ENCODE results near the gene KIF11. TPM values are rescaled to one million over a fixed set of nuclear protein-coding genes. Genes with fewer than 3 reads are reported as not detected.

Gene KIF11
- 6.3 and 6.5 TPM in 2 replicates for total RNA-seq

DNA sequence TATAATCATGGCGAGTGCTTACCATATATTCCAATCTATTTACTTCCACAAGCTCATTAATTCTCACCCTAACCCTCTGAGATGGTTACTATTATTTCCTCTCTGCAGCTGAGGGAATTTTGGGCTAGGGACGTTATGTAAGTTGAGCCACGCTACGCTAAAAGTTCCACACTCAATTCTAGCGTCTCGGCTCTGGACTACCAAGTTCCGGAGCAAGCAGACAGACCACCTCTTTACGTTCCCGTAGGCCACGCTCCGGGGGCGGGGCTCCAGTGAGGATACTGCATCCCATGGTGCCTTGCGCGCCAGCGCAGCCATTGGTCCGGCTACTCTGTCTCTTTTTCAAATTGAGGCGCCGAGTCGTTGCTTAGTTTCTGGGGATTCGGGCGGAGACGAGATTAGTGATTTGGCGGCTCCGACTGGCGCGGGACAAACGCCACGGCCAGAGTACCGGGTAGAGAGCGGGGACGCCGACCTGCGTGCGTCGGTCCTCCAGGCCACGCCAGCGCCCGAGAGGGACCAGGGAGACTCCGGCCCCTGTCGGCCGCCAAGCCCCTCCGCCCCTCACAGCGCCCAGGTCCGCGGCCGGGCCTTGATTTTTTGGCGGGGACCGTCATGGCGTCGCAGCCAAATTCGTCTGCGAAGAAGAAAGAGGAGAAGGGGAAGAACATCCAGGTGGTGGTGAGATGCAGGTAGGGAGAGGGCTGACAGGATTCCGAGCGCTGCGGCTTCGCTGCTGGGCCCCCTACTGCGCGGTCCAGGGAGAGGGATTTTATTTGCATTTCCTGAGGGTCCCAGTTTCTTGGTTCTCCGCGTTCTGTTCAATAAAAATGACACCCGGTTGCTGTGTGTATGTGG is at the start of gene KIF11:
KIF11 (plus strand) TSS at position 370 of the 858 bp plus-strand sequence; CDS start at position 616, 246 bp downstream.

DNA sequence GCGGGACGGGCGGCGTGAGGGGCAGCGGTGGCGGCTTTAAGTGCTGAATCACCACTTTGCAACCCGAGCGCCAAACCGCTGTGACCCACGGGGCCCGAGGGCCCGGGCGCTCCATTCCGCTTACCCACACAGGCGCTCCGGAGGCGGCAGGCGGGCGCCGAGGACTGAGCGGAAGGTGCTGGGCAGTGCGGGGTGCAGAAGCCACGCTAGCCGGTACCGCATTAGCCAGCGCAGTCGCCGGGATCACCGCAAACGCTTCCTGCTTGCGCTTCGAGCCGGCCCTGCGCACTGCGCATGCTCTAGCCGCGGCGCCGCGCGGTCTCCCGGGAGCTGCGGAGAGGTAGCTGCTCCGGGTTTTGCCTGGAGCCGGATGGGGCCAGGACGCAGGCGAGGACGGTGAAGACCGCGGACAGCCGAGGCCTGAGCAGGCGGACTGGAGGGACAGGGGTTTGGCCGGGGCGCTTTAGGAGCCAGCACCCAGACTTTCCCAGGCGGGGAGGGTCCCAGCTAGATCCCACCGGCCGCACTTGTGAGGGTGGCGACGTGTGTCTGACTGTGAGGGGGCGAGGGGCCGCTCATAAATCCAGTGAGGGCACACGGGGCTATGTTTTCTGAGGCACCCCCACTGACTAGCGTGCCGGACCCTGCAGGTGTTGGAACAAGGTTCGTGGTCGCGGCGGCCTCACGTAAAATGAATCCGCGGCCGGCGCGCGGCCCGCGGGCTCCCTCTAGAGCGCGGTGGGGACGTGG is 19.0 kb upstream of the KIF11 start, which contains the start of gene IDE:
IDE (minus strand) TSS at position 296 of the 750 bp plus-strand sequence; CDS start at position 222, 74 bp downstream.

DNA sequence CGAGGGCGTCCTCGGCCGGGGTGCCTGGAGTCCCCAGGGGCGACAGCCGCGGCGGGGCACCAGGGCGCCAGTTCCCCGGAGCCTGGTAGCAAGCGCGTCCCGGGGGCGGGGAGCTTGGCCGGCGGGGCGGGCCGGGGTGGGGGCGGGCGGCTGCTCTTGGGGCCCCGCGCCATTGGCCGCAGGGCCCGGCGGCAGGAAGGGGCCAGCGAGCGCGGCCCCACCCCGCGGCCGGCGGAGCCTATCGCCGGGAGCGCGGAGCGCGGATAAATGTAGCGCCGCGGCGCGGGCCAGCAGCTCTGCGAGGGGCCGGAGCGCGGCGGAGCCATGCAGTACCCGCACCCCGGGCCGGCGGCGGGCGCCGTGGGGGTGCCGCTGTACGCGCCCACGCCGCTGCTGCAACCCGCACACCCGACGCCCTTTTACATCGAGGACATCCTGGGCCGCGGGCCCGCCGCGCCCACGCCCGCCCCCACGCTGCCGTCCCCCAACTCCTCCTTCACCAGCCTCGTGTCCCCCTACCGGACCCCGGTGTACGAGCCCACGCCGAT is 96.8 kb downstream of the KIF11 start, which contains the start of gene HHEX:
HHEX (plus strand) TSS at position 293 of the 548 bp plus-strand sequence; CDS start at position 325, 32 bp downstream.

Other genes with a start within 250 kb of the KIF11 start
- 19.7 and 27.1 TPM in 2 replicates for gene IDE, start 19.0 kb upstream of the KIF11 start, total RNA-seq
- gene HHEX, start 96.8 kb downstream of the KIF11 start, total RNA-seq: 3.1 and 14.8 TPM in 2 replicates